ENCODE data around the gene FBXW4. TPM values are rescaled to one million over a fixed set of nuclear protein-coding genes. Genes with fewer than 3 reads are reported as not detected.

Gene FBXW4
- total RNA-seq: 10 to 100 TPM; 64.4 to 64.6 TPM

- Mint-ChIP-seq H3K36me3 (ENCODE audit: insufficient read depth in 2 of 2) (peaks cover 4 to 8% of the 10 kb centered on the region in 2 donors), H3K4me3 (peak within 1 kb of the TSS; percentile 97 to 99), H3K9me3 (no peaks in the 10 kb centered on the region), H3K4me1 (ENCODE audit: low read depth) (peaks cover 40% of the 10 kb centered on the region), H3K27ac (peak within 1 kb of the TSS; percentile 97), H3K27me3 (ENCODE audit: low read depth) (no peaks in the 10 kb centered on the region)
- DNase-seq (peak; percentile 80 to 82), ATAC-seq (replicated peaks in 1 of 2) (peak; percentile 85 to 86)
Observed at GRCh38 chr10:101694674-101695403, at the start of gene FBXW4. FBXW4 (minus strand) TSS chr10:101695170; CDS start chr10:101695105, 65 bp downstream.

GRCh38 chr10:101744267-101744666, 49.3 kb upstream of the FBXW4 start:
- H3K4me3 Mint-ChIP-seq: no peak overlapping the region
- H3K36me3 Mint-ChIP-seq (ENCODE audit: insufficient read depth in 2 of 2): no peaks in the 10 kb centered on the region
- peaks cover 29% of the 10 kb centered on the region for H3K27me3 Mint-ChIP-seq (ENCODE audit: low read depth)
- no peaks in the 10 kb centered on the region for H3K9me3 Mint-ChIP-seq
- H3K4me1 Mint-ChIP-seq (ENCODE audit: low read depth): no peaks in the 10 kb centered on the region
- no peak overlapping the region for H3K27ac Mint-ChIP-seq
- ATAC-seq (replicated peaks in 1 of 2) (no peak), DNase-seq (no peak)

GRCh38 chr10:101741938-101742337, 47.0 kb upstream of the FBXW4 start:
- no peaks in the 10 kb centered on the region for H3K9me3 Mint-ChIP-seq
- no peaks in the 10 kb centered on the region for H3K4me1 Mint-ChIP-seq (ENCODE audit: low read depth)
- no peak for ATAC-seq (replicated peaks in 1 of 2)

GRCh38 chr10:101736666-101737065, 41.7 kb upstream of the FBXW4 start:
- Mint-ChIP-seq H3K4me1 (ENCODE audit: low read depth) (no peaks in the 10 kb centered on the region), H3K27ac (no peak overlapping the region), H3K9me3 (no peaks in the 10 kb centered on the region)

More at GRCh38 chr10:101741938-101742337, 47.0 kb upstream of the FBXW4 start:
- Mint-ChIP-seq H3K4me3 (no peak overlapping the region), H3K27ac (no peak overlapping the region), H3K36me3 (ENCODE audit: insufficient read depth in 2 of 2) (no peaks in the 10 kb centered on the region), H3K27me3 (ENCODE audit: low read depth) (peaks cover 29% of the 10 kb centered on the region)
- no peak for DNase-seq

GRCh38 chr10:101732096-101732495, 37.1 kb upstream of the FBXW4 start:
- H3K9me3 Mint-ChIP-seq: no peaks in the 10 kb centered on the region
- H3K36me3 Mint-ChIP-seq (ENCODE audit: insufficient read depth in 2 of 2): no peaks in the 10 kb centered on the region
- no peaks in the 10 kb centered on the region for H3K4me1 Mint-ChIP-seq (ENCODE audit: low read depth)
- no peak for ATAC-seq (replicated peaks in 1 of 2)
- DNase-seq: no peak
- no peak overlapping the region for H3K4me3 Mint-ChIP-seq
- peaks cover 19% of the 10 kb centered on the region for H3K27me3 Mint-ChIP-seq (ENCODE audit: low read depth)
- H3K27ac Mint-ChIP-seq: no peak overlapping the region

More at GRCh38 chr10:101736666-101737065, 41.7 kb upstream of the FBXW4 start:
- peaks cover 34% of the 10 kb centered on the region for H3K27me3 Mint-ChIP-seq (ENCODE audit: low read depth)
- H3K36me3 Mint-ChIP-seq (ENCODE audit: insufficient read depth in 2 of 2): no peaks in the 10 kb centered on the region
- ATAC-seq (replicated peaks in 1 of 2) (no peak), DNase-seq (no peak)
- H3K4me3 Mint-ChIP-seq: no peak overlapping the region

- Mint-ChIP-seq H3K27me3 (ENCODE audit: low read depth) (peaks cover 31% of the 10 kb centered on the region), H3K4me3 (no peak overlapping the region), H3K27ac (no peak overlapping the region), H3K9me3 (no peaks in the 10 kb centered on the region), H3K4me1 (ENCODE audit: low read depth) (peaks cover 20% of the 10 kb centered on the region), H3K36me3 (ENCODE audit: insufficient read depth in 2 of 2) (no peaks in the 10 kb centered on the region)
- DNase-seq (no peak), ATAC-seq (replicated peaks in 1 of 2) (no peak)
Observed at GRCh38 chr10:101726115-101726387, 31.1 kb upstream of the FBXW4 start.

GRCh38 chr10:101725296-101726114, 30.5 kb upstream of the FBXW4 start:
- no peaks in the 10 kb centered on the region for H3K9me3 Mint-ChIP-seq
- H3K36me3 Mint-ChIP-seq (ENCODE audit: insufficient read depth in 2 of 2): no peaks in the 10 kb centered on the region
- DNase-seq (no peak), ATAC-seq (replicated peaks in 1 of 2) (no peak)
- peaks cover 20% of the 10 kb centered on the region for H3K4me1 Mint-ChIP-seq (ENCODE audit: low read depth)
- H3K27ac Mint-ChIP-seq: no peak overlapping the region
- H3K27me3 Mint-ChIP-seq (ENCODE audit: low read depth): peaks cover 31% of the 10 kb centered on the region
- no peak overlapping the region for H3K4me3 Mint-ChIP-seq

- peak; percentile 39 to 64 for ATAC-seq (replicated peaks in 1 of 2)
- no peaks in the 10 kb centered on the region for H3K36me3 Mint-ChIP-seq (ENCODE audit: insufficient read depth in 2 of 2)
- H3K27ac Mint-ChIP-seq: no peak overlapping the region
- H3K4me3 Mint-ChIP-seq: peak overlapping the region in 1 of 2 donors; percentile 15
- peaks cover 20% of the 10 kb centered on the region for H3K4me1 Mint-ChIP-seq (ENCODE audit: low read depth)
- H3K27me3 Mint-ChIP-seq (ENCODE audit: low read depth): peaks cover 36% of the 10 kb centered on the region
- no peaks in the 10 kb centered on the region for H3K9me3 Mint-ChIP-seq
- DNase-seq: no peak
Observed at GRCh38 chr10:101724446-101724845, 29.5 kb upstream of the FBXW4 start.

- no peak for ATAC-seq (replicated peaks in 1 of 2)
- DNase-seq: no peak
- H3K27ac Mint-ChIP-seq: no peak overlapping the region
- no peaks in the 10 kb centered on the region for H3K9me3 Mint-ChIP-seq
- H3K27me3 Mint-ChIP-seq (ENCODE audit: low read depth): peaks cover 38% of the 10 kb centered on the region
- peaks cover 20% of the 10 kb centered on the region for H3K4me1 Mint-ChIP-seq (ENCODE audit: low read depth)
- H3K36me3 Mint-ChIP-seq (ENCODE audit: insufficient read depth in 2 of 2): no peaks in the 10 kb centered on the region
- H3K4me3 Mint-ChIP-seq: no peak overlapping the region
Observed at GRCh38 chr10:101723176-101723575, 28.2 kb upstream of the FBXW4 start.

- Mint-ChIP-seq H3K36me3 (ENCODE audit: insufficient read depth in 2 of 2) (no peaks in the 10 kb centered on the region), H3K27ac (no peak overlapping the region), H3K4me1 (ENCODE audit: low read depth) (peaks cover 26% of the 10 kb centered on the region), H3K27me3 (ENCODE audit: low read depth) (peaks cover 33% of the 10 kb centered on the region), H3K4me3 (no peak overlapping the region), H3K9me3 (no peaks in the 10 kb centered on the region)
- no peak for ATAC-seq (replicated peaks in 1 of 2)
- no peak for DNase-seq
Observed at GRCh38 chr10:101721806-101722205, 26.8 kb upstream of the FBXW4 start.

GRCh38 chr10:101720606-101721230, 25.7 kb upstream of the FBXW4 start:
- H3K36me3 Mint-ChIP-seq (ENCODE audit: insufficient read depth in 2 of 2): no peaks in the 10 kb centered on the region
- no peak overlapping the region for H3K4me3 Mint-ChIP-seq
- H3K9me3 Mint-ChIP-seq: no peaks in the 10 kb centered on the region
- DNase-seq (no peak), ATAC-seq (replicated peaks in 1 of 2) (no peak)
- peaks cover 29% of the 10 kb centered on the region for H3K4me1 Mint-ChIP-seq (ENCODE audit: low read depth)
- H3K27me3 Mint-ChIP-seq (ENCODE audit: low read depth): peaks cover 33% of the 10 kb centered on the region
- H3K27ac Mint-ChIP-seq: no peak overlapping the region

GRCh38 chr10:101718690-101719275, 23.8 kb upstream of the FBXW4 start:
- H3K27ac Mint-ChIP-seq: no peak overlapping the region
- H3K4me1 Mint-ChIP-seq (ENCODE audit: low read depth): peaks cover 14% of the 10 kb centered on the region
- DNase-seq (no peak), ATAC-seq (replicated peaks in 1 of 2) (no peak)
- H3K36me3 Mint-ChIP-seq (ENCODE audit: insufficient read depth in 2 of 2): no peaks in the 10 kb centered on the region
- H3K9me3 Mint-ChIP-seq: no peaks in the 10 kb centered on the region
- no peak overlapping the region for H3K4me3 Mint-ChIP-seq
- peaks cover 21% of the 10 kb centered on the region for H3K27me3 Mint-ChIP-seq (ENCODE audit: low read depth)

Measured in activated T-cell treated with anti-CD3 and anti-CD28 coated beads, Interleukin-2, amount 50 U/mL, for 72 hours (primary cell).